HTR-8/SVneo (cell line): ENCODE results near the gene MCM3AP.

Experiments
- DNase-seq: peaks from one replicate; pipeline ENCODE4 v3.0.0; 2011; ENCODE audit warnings: low spot score, mixed read lengths; ENCODE audit not compliant: insufficient read length
- FAIRE-seq: peaks from 2 replicates; lab custom pipeline; 2011; peaks lifted over from hg19 to GRCh38; lab: Jason Lieb, UNC

Gene MCM3AP

DNA sequence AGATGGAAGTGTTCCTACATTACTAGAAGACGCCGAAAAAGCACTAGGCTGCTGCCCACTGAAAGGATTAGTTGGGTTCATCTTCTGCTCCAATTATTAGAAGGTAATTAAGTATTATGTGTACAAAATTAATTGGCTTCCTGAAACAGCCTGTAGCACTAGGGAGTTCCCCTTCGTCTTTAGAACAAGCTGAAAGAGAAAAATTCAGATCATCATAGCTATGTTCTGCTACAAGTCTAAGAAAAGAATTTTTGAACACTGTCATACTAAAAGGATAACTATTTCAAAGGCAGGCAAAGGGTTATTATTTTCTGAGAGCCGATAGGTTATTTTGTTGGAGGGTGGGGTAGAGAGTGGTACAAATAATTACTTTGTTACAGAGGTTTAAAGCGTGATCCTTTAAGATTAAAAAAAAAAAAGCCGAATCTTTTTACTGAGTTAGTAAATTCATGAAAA, at the start of gene MCM3AP:
TSS of gene MCM3AP (minus strand) at position 406 of the 456 bp plus-strand sequence. CDS start at position 81, 325 bp downstream.
- FAIRE-seq, result no peak

DNA sequence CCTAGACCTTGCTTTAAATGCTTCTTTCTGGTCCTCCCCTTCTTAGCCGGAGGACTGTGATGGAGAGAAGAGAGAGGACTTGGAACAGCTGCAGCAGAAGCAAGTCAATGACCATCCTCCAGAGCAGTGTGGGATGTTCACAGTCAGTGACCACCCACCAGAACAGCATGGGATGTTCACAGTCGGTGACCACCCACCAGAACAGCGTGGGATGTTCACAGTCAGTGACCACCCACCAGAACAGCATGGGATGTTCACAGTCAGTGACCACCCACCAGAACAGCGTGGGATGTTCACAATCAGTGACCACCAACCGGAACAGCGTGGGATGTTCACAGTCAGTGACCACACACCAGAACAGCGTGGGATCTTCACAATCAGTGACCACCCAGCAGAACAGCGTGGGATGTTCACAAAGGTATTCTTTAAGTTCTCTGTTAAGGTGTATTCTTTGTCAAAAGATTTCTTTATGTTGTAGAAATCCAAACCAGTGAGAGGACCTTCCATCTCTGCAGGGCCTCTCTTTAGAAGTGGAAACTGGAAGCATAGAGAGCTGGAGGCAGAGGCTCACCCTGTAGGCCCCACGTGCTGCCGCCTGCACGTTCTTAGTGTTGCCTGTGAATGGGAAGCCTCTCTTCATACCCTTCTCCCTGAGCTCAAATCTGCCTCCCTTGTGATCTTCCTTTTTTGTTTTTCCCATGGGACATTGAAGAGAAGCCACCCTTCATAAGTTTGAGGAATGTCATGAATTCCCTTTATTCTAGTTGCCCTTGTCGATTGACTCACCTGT, 49.1 kb upstream of the MCM3AP start:
- DNase-seq (no peak), FAIRE-seq (no peak)

More for the DNA sequence above, at the start of gene MCM3AP:
- DNase-seq, result no peak

DNA sequence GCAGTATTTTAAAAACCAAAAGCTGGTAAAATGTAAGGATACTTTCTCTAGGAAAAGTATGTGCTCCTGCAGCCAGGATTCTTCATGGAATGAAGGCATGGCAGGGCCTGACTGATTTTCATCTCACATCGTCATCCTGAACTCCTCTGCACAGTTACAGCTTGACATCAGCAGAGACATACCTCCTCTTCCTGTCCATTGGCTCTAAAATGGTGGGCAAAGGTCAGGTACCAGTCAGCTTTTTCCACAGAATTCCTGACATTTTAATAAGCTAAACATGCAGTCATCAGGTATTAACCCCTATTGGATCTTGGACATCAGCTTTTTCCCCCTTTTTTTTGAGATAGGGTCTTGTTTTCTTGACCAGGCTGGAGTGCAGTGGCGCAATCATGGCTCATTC, 44.4 kb upstream of the MCM3AP start:
- DNase-seq, result no peak
- FAIRE-seq, result peak; percentile 4

DNA sequence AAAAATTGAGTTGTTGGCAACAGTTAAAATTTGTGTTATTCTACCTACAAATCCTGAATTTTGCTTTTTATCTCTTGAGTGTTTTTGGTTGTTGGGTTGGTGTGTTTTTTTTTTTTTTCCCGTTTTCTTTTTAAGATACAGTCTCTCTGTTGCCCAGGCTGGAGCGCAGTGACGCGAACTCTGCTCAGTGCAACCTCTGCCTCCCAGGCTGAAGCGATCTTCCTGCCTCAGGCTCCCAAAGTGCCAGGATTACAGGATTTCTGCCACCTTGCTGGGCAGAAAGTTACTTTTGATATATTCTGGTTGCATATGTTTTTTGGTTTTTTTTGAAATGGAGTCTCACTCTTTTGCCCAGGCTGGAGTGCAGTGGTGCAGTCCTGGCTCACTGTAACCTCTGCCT, 42.7 kb upstream of the MCM3AP start:
- DNase-seq (no peak), FAIRE-seq (no peak)

DNA sequence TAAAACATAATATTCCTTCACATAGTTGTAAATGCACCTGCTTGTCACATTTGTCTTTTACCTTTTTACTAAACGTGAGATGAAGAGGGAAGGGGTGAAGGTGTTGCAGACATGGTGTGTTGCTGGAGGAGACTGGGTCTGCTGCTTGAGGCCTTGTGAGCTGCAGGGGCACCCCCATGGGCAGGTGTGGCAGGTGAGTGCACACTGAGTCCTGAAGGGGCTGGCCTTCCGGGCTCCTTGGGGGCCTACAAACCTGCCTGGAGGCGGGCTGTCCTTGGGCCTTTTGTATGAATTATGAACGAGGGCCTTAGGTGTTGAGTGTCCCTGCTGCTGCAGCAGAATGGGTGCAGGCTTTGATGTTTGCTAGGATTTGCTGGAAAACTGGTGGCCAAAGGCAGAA, 42.3 kb upstream of the MCM3AP start:
- no peak for FAIRE-seq

DNA sequence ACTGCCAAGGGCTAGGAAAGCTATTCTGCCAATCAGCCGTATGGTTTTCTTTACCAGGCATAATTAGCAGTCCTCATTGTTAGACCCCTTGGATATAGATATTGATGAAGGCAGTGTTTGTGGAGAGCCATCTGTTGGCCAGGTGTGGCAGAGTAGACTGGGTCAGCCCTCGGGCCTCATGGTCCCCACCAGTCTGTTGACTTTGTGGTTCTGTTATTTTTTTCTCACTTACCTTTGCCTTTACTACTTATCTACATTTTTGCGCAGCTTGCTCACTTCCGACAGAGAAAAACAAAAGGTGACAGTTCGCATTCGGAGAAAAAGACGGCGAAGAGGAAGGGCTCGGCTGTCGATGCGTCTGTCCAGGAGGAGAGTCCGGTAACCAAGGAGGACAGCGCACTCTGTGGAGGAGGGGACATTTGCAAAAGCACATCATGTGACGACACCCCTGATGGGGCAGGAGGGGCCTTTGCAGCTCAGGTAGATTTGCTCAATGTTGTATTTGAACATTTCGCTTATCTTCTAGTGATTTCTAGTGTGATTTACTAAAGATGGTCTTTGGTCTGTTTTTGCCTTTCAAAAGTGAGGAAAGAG, 40.8 kb upstream of the MCM3AP start:
- FAIRE-seq, result no peak
- no peak for DNase-seq

More for the DNA sequence above, 42.3 kb upstream of the MCM3AP start:
- no peak for DNase-seq

DNA sequence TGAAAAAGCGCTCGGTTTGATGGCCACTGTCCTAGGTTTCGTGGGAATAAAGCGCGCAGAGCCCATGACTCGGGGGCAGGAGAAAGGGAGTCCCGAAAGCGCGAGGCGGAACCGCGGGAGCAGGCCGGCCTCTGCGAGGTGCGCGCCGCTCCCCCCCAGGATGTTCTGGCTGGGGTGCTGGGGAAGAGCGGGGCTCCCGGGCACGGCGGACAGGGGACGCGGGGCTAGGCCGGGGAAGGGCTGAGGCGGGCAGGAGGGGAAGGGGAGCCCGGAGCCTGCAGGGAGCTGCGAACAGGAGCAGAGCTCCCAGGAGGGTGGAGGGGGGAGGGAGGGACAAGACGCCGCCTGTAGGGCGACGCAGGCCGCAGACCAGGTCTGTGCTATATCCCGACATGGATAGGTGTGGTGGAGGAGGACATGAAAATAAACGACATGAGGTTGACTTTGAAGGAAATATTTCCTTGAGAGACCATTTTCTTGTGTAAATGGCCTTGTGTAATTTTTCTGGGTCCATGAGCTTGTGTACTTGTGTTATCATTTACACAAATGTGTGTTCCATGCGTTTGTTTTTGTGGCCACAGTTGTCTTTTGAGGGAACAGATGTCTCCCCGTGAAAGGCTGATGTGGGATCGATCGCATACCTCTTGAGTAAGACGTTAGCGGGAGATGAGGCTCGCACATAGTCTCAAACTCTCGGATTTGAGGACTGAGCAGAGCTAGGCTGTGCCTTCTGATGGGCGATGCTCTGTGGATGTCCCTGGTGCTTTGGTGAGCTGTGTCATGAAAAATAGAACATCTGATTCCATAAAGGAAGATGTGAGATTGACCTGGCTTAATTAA, 39.9 kb upstream of the MCM3AP start:
- FAIRE-seq (peak; percentile 16), DNase-seq (peak; percentile 50)

DNA sequence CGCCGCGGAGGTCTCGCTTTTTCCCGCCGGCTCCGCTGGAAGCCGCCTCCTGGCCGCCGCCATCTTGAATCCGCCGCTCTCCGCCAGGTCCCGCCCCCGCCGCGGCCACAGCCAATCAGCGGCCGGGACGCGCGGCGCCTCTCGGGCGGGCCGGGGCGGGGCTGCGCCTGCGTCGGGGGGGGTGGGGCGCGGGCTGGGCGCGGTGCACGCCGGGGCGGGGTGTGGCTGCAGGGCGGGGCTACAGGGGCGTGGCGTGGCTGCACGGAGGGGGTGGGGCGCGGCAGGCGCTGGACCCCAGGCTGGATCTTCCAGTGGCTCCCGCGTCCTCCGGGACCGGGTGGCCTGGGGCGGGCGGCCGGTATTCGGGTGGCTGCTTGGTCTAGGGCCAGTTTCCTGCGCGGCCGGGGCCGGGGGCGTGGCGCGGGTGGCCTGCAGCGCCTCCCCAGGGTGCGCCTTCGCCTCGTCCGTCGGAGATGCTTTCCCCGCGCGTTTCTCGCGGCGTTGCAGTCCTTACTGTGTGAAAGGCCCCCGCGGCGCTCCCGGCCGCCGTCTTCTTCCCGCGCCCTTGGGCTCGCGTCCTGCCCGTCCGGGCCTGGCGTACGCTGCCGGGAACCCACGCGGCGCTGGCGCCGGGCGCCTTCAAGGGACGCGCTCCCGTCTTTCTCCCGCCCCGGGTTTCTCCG, 39.1 kb upstream of the MCM3AP start:
- DNase-seq, result peak; percentile 85
- FAIRE-seq, result peak; percentile 20

DNA sequence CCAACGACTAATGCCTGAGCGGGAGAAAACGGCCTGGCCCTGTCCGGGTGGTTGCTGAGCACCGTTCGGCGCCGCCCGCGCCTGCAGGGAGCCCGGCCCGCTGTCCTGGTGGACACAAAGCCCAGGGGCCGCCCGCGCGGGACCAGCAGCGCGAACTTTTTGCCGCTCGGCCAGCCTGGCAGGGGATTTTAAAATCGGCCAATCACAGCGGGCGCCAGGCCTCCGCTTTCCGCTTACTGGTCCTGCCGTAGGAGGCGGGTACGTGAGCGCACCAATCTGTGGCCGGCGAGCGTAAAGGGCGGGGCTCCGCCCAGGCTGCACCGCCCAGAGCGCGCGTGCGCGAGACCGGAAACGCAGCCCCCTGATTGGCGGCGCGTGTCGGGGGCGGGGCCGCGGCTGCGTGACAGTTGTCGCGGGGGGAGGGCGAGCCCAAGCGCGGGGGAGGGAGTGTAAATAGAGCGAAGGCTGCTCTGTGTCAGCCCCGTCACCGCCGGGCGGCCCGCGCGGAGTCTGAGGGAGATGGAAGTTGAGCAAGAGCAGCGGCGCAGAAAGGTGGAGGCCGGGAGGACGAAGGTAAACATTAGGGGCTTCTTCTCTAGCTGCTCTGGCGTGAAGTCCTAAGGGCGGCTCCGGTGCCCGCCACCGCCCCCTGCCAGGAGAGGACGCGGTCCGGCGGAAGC, 38.4 kb upstream of the MCM3AP start, which contains the start of the genes C21orf58 and PCNT:
TSS of gene C21orf58 (minus strand) at position 161 of the 680 bp plus-strand sequence. CDS start 1,132 bp downstream, outside the sequence.
TSS of gene PCNT (plus strand) at position 447 of the 680 bp plus-strand sequence. CDS start at position 520, 73 bp downstream.
- FAIRE-seq, result peak; percentile 95
- peak; percentile 97 for DNase-seq

DNA sequence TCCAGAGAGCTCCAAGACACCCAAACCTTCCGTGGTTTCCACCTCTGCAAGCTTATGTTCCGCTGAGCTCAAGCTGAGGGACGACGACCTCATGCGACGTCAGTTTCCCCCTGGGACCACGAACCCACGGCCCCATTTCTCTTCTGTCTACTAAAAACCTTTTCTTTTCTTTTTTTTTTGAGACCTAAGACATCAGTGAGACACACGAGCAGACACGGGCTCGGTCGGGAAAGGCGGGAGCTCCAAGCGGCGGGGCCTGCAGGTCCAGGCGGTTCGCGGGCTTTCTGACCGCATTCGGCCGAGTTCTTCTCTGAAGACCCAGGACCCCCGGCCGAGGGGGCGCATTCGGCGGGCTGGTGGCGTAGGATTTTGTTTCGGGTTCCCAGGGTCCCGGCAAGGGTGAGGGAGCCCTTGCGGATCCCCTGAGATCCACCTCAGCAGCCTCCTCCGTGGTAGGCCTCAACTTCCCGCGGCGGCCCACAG, 37.9 kb upstream of the MCM3AP start:
- FAIRE-seq (no peak), DNase-seq (no peak)

DNA sequence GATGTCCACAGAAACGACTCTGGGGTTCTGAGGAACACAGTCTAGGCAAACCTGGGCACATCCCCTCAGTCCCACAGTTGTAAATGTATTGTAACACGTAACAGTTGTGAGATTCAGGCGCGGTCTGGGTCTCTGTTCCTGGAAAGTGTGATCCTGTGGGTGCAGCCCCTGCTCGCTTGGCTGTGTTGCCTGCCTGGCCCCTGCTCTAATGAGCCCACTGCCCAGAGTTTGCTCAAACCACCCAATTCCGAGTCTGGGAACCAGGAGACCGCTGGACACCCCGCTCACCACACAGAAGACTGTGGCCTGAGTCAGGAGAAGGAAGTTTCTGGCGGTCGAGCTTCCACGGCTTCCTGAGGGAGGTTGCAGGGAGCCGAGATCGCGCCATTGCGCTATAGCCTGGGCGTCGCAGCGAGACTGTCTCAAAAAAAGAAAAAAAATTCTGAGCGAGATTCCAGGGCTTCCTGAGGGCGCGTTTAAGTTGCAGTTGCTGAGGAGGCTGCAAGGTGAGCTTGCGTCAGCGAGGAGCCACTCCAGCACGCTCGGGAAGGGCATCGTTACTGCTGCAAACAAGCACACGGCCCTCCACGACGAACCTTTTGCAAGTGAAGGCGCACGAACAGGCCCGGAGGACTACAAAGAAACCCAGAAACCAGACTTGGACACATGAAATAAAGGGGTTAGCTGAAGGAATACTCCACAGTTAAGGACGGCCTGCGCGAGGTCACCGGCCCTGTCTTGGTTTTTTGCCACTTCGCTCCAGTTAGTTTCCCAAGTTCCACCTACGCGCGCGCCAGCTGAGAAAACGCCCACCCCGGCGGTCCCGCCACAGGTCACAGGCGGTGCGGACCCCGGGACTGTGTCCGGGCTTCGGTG, 37.2 kb upstream of the MCM3AP start:
- no peak for DNase-seq
- FAIRE-seq, result no peak

DNA sequence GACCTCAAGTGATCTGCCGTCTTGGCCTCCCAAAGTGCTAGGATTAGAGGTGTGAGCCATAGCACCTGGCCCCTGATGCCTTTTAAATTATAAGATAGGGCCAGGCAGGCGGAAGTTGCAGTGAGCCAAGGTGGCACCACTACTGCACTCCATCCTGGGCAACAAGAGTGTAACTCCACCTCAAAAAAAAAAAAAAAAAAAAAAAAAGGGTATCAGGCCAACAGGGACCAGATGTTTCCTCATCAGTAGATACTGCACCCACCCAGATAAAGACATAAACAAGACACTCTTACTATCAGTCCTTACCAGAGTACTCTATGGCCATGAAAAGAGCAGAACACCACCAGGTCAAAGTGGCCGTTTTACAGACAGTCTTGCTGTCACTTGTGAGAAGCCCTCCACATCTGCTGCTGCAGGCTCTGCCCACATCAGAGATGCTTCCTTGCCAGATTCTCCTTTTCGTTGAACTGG, 35.0 kb upstream of the MCM3AP start:
- DNase-seq (no peak), FAIRE-seq (no peak)

DNA sequence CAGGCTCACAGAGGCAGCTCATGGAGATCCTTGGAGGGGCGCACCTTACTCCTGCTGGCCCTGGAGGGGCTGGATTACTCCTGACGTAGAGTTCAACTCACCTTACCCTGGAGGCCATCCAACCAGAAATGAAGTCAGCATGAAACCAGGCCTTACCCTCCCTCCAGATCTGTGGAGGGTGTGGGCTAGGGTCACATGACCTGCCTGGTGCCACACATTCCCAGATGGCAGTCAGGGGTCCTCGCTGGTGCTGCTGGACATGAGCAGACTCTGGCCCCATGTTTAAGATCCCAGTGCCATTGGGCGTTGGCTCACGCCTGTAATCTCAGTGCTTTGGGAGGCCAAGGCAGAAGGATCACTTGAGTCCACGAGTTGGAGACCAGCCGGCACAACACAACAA, 33.8 kb upstream of the MCM3AP start:
- DNase-seq (no peak), FAIRE-seq (no peak)

DNA sequence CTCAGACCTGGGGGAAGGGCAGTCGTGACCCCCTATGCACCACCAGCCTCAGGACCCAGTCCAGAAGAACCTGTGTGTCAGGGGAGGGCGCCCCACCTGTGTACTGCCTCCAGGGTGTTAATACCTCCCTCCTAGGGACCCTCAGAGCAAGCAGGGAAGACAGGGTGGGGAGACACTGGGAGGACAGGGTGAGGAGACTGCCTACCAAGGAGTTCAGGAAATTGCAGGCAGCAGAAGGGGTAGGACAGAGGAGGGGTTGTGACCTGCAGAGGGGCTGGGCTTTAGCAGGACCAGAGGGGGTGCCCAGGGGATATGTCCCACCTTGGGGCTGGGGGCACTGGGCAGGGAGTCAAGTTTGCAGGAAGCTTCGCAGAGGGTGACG, 33.0 kb upstream of the MCM3AP start:
- no peak for FAIRE-seq

DNA sequence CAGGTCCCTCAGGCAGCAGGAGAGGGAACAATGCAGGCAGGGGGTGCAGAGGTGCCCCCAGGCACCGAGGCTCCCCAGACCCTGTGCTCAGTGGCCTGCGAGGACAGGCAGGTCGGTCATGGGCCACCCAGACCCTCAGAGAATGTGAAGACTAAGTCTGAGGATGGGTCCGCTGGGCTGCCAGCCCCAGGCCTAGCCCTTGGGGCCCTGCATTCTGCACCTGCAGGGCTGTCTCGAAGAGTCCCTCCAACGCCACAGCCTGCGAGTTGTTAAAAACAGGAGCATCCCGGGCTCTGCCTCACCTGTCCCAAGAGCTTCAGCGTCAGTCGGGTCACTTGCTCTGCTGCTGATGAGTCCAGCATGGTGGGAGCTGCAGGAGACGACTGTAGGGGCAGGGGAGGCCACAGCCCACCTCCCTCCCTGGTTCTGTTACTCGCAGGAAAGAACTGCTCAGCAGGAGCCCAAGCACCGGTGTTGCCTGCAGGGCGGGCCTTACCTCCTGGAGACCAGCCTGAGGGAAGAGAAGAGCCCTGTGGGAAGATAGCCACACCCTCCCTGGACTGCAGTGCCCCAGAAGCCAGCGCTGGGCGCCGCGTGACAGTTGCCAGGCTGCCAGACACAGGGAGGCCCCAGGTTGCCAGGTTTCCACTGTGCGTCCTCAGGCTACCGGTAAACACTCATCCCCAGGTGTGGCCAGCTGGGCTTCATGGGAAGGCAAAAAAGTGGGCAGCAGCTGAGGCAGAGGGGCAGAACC, 32.5 kb upstream of the MCM3AP start:
- FAIRE-seq, result no peak

More for the DNA sequence above, 33.0 kb upstream of the MCM3AP start:
- no peak for DNase-seq

DNA sequence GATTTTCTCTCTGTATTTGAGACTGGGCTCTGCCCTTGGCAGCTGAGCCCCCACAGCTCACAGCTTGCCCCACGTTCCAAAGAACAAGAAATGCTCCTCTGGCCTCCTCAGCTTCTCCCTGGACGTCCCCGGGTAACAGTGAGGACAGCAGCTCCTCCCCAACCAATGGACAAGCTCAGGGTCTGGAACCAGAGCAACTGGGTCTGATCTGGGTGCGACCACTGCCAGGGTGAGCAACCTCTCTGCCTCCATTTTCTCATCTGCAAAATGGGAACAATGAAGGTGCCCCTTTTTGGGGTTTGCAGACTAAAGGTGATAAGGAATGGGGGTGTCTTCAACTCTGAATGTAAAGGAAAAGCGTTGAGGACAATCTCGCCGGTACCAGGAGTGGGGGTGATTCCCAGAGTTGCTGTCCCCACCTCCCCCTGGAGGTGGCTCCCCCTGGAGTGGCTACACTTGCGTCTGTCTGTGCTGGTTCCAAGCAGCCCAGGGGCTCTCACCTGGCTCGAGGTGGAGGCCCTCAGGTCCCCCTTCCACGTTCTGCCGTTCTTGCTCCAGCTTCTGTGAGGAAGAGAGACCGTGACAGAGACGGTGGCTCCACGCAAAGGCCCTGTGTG, 31.4 kb upstream of the MCM3AP start:
- FAIRE-seq (no peak), DNase-seq (no peak)

More for the DNA sequence above, 32.5 kb upstream of the MCM3AP start:
- DNase-seq, result no peak

DNA sequence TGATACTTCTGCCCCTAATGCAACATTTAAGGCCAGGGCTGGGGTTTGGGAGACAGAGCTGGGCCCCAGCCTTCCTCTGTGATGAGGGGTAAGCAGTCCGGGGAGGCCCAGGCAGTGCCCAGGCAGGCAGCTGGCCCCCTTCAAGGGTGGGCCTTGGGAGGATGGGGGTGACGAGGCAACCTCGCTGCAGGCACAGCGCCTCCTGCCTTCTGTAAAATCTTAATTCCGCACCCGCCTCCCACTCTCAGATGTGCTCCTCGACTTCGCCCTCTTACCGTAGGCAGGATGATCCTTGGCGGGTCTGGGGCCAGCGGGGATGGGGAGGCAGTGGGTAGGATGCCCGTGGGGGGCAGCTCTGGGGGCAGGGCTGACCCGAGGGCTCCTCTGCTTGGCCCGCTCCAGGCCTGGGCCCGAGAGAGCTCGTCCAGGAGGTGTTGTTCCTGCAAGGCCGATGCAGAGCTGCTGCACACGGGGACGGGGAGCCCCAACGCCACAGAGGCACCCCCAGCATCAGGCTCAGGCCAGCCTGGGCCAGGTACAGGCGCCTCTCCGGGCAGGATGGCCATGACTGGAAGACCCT, 29.1 kb upstream of the MCM3AP start:
- DNase-seq (no peak), FAIRE-seq (no peak)
